ENCODE results near the gene TEX38. TPM values are rescaled to one million over a fixed set of nuclear protein-coding genes. Genes with fewer than 3 reads are reported as not detected.

TEX38 gene
- total RNA-seq, 1 experiment from 2014 or later: not detected

DNA sequence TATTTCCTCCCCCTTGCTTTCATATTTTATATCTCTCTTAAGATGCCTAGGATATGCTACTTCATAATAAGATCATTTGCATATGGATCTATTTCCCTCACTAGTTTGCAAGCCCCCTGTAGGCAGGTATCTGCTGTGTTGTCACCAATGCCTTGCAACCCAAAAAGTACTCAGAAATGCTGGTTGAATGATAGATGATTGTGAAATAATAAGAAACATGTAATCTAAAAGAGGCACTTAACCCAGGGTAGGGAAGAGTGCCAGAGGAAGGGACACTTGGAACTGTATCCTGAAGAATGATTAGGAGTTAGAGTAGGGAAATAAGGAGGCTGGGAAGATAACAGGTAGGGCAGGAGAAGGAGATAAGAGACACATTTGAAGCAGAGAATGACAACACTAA lies 15.8 kb upstream of the TEX38 start:
- Mint-ChIP-seq H3K4me3 (ENCODE audit: unreplicated experiment) (no peak overlapping the region), H3K4me1 (ENCODE audit: low read depth, unreplicated experiment) (no peaks in the 10 kb centered on the region), H3K27me3 (ENCODE audit: insufficient read depth, unreplicated experiment) (no peaks in the 10 kb centered on the region), H3K27ac (ENCODE audit: unreplicated experiment) (no peak overlapping the region), H3K36me3 (ENCODE audit: insufficient read depth, unreplicated experiment) (no peaks in the 10 kb centered on the region), H3K9me3 (ENCODE audit: unreplicated experiment) (no peaks in the 10 kb centered on the region)
- ChIA-PET POLR2A (no interaction called here), CTCF (no interaction called here)
- Histone ChIP-seq H3K4me3 (ENCODE audit: low read depth, low read length) (no peak overlapping the region), H3K27me3 (replicated peaks; ENCODE audit: control insufficient read depth, insufficient read depth, low read length) (no peaks in the 10 kb centered on the region), H3K36me3 (ENCODE audit: control insufficient read depth, insufficient read depth, low read length) (no peaks in the 10 kb centered on the region), H3K4me1 (no peaks in the 10 kb centered on the region), H3K9me3 (no peaks in the 10 kb centered on the region)
- no TSS peak for BruUV-seq (replicated peaks)
- TF ChIP-seq, protein P1, sequence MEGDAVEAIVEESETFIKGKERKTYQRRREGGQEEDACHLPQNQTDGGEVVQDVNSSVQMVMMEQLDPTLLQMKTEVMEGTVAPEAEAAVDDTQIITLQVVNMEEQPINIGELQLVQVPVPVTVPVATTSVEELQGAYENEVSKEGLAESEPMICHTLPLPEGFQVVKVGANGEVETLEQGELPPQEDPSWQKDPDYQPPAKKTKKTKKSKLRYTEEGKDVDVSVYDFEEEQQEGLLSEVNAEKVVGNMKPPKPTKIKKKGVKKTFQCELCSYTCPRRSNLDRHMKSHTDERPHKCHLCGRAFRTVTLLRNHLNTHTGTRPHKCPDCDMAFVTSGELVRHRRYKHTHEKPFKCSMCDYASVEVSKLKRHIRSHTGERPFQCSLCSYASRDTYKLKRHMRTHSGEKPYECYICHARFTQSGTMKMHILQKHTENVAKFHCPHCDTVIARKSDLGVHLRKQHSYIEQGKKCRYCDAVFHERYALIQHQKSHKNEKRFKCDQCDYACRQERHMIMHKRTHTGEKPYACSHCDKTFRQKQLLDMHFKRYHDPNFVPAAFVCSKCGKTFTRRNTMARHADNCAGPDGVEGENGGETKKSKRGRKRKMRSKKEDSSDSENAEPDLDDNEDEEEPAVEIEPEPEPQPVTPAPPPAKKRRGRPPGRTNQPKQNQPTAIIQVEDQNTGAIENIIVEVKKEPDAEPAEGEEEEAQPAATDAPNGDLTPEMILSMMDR (IDR thresholded peaks at IDR 0.05; ENCODE audit: insufficient read depth in 1 of 2, low read depth in 1 of 2, low read length in 1 of 2, severe bottlenecking in 1 of 2, unreplicated experiment in 1 of 2): no peak
- no peak for DNase-seq
- intact Hi-C loops (cut with micrococcal nuclease; ENCODE audit: unreplicated experiment): no loop called here

GRCh38 chr1:46656643-46657042 lies 15.0 kb upstream of the TEX38 start:
- no peak overlapping the region for H3K27ac Mint-ChIP-seq (ENCODE audit: unreplicated experiment)
- Histone ChIP-seq H3K9me3 (no peaks in the 10 kb centered on the region), H3K27me3 (replicated peaks; ENCODE audit: control insufficient read depth, insufficient read depth, low read length) (no peaks in the 10 kb centered on the region), H3K4me1 (no peaks in the 10 kb centered on the region), H3K36me3 (ENCODE audit: control insufficient read depth, insufficient read depth, low read length) (no peaks in the 10 kb centered on the region), H3K4me3 (ENCODE audit: low read depth, low read length) (no peak overlapping the region)
- POLR2A ChIA-PET: no interaction called here
- no peak for DNase-seq
- CTCF ChIA-PET: no interaction called here
- BruUV-seq (replicated peaks): no TSS peak
- H3K36me3 Mint-ChIP-seq (ENCODE audit: insufficient read depth, unreplicated experiment): no peaks in the 10 kb centered on the region
- no peak overlapping the region for H3K4me3 Mint-ChIP-seq (ENCODE audit: unreplicated experiment)
- H3K4me1 Mint-ChIP-seq (ENCODE audit: low read depth, unreplicated experiment): no peaks in the 10 kb centered on the region
- no peaks in the 10 kb centered on the region for H3K27me3 Mint-ChIP-seq (ENCODE audit: insufficient read depth, unreplicated experiment)
- TF ChIP-seq, protein P1 (IDR thresholded peaks at IDR 0.05; ENCODE audit: insufficient read depth in 1 of 2, low read depth in 1 of 2, low read length in 1 of 2, severe bottlenecking in 1 of 2, unreplicated experiment in 1 of 2): no peak
- intact Hi-C loops (cut with micrococcal nuclease; ENCODE audit: unreplicated experiment): no loop called here
- no peaks in the 10 kb centered on the region for H3K9me3 Mint-ChIP-seq (ENCODE audit: unreplicated experiment)

- no peaks in the 10 kb centered on the region for H3K36me3 ChIP-seq (ENCODE audit: control insufficient read depth, insufficient read depth, low read length)
Observed at GRCh38 chr1:46657775-46658174, 13.9 kb upstream of the TEX38 start.

More at GRCh38 chr1:46657775-46658174, 13.9 kb upstream of the TEX38 start:
- intact Hi-C loops (cut with micrococcal nuclease; ENCODE audit: unreplicated experiment): no loop called here
- Histone ChIP-seq H3K27me3 (replicated peaks; ENCODE audit: control insufficient read depth, insufficient read depth, low read length) (no peaks in the 10 kb centered on the region), H3K4me1 (no peaks in the 10 kb centered on the region), H3K4me3 (ENCODE audit: low read depth, low read length) (no peak overlapping the region), H3K9me3 (no peaks in the 10 kb centered on the region)
- H3K27me3 Mint-ChIP-seq (ENCODE audit: insufficient read depth, unreplicated experiment): no peaks in the 10 kb centered on the region
- ChIA-PET POLR2A (no interaction called here), CTCF (no interaction called here)
- no TSS peak for BruUV-seq (replicated peaks)
- H3K4me3 Mint-ChIP-seq (ENCODE audit: unreplicated experiment): no peak overlapping the region
- H3K4me1 Mint-ChIP-seq (ENCODE audit: low read depth, unreplicated experiment): no peaks in the 10 kb centered on the region
- no peak overlapping the region for H3K27ac Mint-ChIP-seq (ENCODE audit: unreplicated experiment)
- H3K36me3 Mint-ChIP-seq (ENCODE audit: insufficient read depth, unreplicated experiment): no peaks in the 10 kb centered on the region
- no peaks in the 10 kb centered on the region for H3K9me3 Mint-ChIP-seq (ENCODE audit: unreplicated experiment)
- no peak for DNase-seq
- TF ChIP-seq, protein P1 (IDR thresholded peaks at IDR 0.05; ENCODE audit: insufficient read depth in 1 of 2, low read depth in 1 of 2, low read length in 1 of 2, severe bottlenecking in 1 of 2, unreplicated experiment in 1 of 2): no peak

All from Caco-2 (cell line).